Measurements from ENCODE around the gene WDR46. TPM values are rescaled to one million over a fixed set of nuclear protein-coding genes. Genes with fewer than 3 reads are reported as not detected.

WDR46 gene
- total RNA-seq, 1 experiment from 2014 or later: 90.6 TPM

- H3K9me3 ChIP-seq (ENCODE audit: control insufficient read depth in 1 of 2, insufficient read depth in 1 of 2, low read depth in 1 of 2, low read length in 2 of 2): no peaks in the 10 kb centered on the region
- H3K9ac ChIP-seq (ENCODE audit: low read length): peak overlapping the region; percentile 92
- CTCF ChIA-PET: no interaction called here
- DNase-seq (ENCODE audit: low read depth, low spot score): no peak
- no peaks in the 10 kb centered on the region for H3K27me3 ChIP-seq (ENCODE audit: insufficient read depth, low read length)
- H2AFZ ChIP-seq (ENCODE audit: low read depth, low read length, poor library complexity, severe bottlenecking): peak overlapping the region; percentile 93
- peak overlapping the region; percentile 78 to 91 for H3K4me3 ChIP-seq (replicated peaks in 1 of 2; ENCODE audit: low read depth in 1 of 2, low read length in 2 of 2)
- peaks cover 39% of the 10 kb centered on the region for H3K79me2 ChIP-seq (ENCODE audit: insufficient read depth, low read length)
- intact Hi-C loops (cut with micrococcal nuclease): loop anchor here (2.0 kb wide), 1 partner anchor 16 kb away; the partner anchor contains the start of gene RGL2
- H3K4me2 ChIP-seq (ENCODE audit: low read length): peak overlapping the region; percentile 95
- TF ChIP-seq POLR2A (IDR thresholded peaks at IDR 0.05; ENCODE audit: borderline replicate concordance, extremely low read depth, insufficient read depth, insufficient read length) (peak; percentile 15), POLR2AphosphoS5 (IDR thresholded peaks at IDR 0.05; ENCODE audit: low read depth, low read length) (peak; percentile 72), EGR1 (IDR thresholded peaks at IDR 0.05; ENCODE audit: low read depth) (no peak)
- RAD21 ChIA-PET (ENCODE audit: low non-redundant PET in 1 of 2, low total read pairs in 2 of 2, uncharacterized antibody in 2 of 2, unreplicated experiment in 2 of 2): no interaction called here
- H3K27ac ChIP-seq (ENCODE audit: low read depth, low read length): peak overlapping the region; percentile 89
- no peaks in the 10 kb centered on the region for H4K20me1 ChIP-seq (ENCODE audit: insufficient read depth)
- peaks cover 15 to 20% of the 10 kb centered on the region in 2 experiments; a peak in 3 of 4 replicates for H3K36me3 ChIP-seq (ENCODE audit: control insufficient read depth in 1 of 2, insufficient read depth in 2 of 2, low read length in 2 of 2)
- no TSS peak for BruUV-seq (replicated peaks)
- H3K4me1 ChIP-seq (ENCODE audit: control insufficient read depth in 1 of 2, insufficient read depth in 2 of 2, low read length in 2 of 2): peaks cover 41 to 56% of the 10 kb centered on the region in 2 experiments
- POLR2A ChIA-PET: no interaction called here
- peak; percentile 34 for ATAC-seq
- H3K9me2 ChIP-seq (ENCODE audit: insufficient read depth): no peaks in the 10 kb centered on the region
These were observed 26.1 kb upstream of the WDR46 start for GRCh38 chr6:33314943-33315792.

- ChIA-PET RAD21 (ENCODE audit: low non-redundant PET in 1 of 2, low total read pairs in 2 of 2, uncharacterized antibody in 2 of 2, unreplicated experiment in 2 of 2) (no interaction called here), CTCF (no interaction called here), POLR2A (no interaction called here)
- Histone ChIP-seq H4K20me1 (ENCODE audit: insufficient read depth) (no peaks in the 10 kb centered on the region), H3K27me3 (ENCODE audit: insufficient read depth, low read length) (no peaks in the 10 kb centered on the region), H3K36me3 (ENCODE audit: control insufficient read depth in 1 of 2, insufficient read depth in 2 of 2, low read length in 2 of 2) (peaks cover 9 to 14% of the 10 kb centered on the region in 2 experiments; a peak in 3 of 4 replicates), H3K27ac (ENCODE audit: low read depth, low read length) (peak overlapping the region; percentile 89), H3K9me2 (ENCODE audit: insufficient read depth) (no peaks in the 10 kb centered on the region), H3K9ac (ENCODE audit: low read length) (peak overlapping the region; percentile 92), H3K4me1 (ENCODE audit: control insufficient read depth in 1 of 2, insufficient read depth in 2 of 2, low read length in 2 of 2) (peaks cover 39 to 51% of the 10 kb centered on the region in 2 experiments), H3K9me3 (ENCODE audit: control insufficient read depth in 1 of 2, insufficient read depth in 1 of 2, low read depth in 1 of 2, low read length in 2 of 2) (no peaks in the 10 kb centered on the region), H3K4me2 (ENCODE audit: low read length) (peak overlapping the region; percentile 95), H3K79me2 (ENCODE audit: insufficient read depth, low read length) (peaks cover 33% of the 10 kb centered on the region), H2AFZ (ENCODE audit: low read depth, low read length, poor library complexity, severe bottlenecking) (peak overlapping the region; percentile 93), H3K4me3 (replicated peaks in 1 of 2; ENCODE audit: low read depth in 1 of 2, low read length in 2 of 2) (peak overlapping the region; percentile 78 to 91)
- no TSS peak for BruUV-seq (replicated peaks)
- DNase-seq (ENCODE audit: low read depth, low spot score): no peak
- intact Hi-C loops (cut with micrococcal nuclease): loop anchor here (2.0 kb wide), 1 partner anchor 16 kb away; the partner anchor contains the start of gene RGL2
- peak; percentile 21 for ATAC-seq
- TF ChIP-seq EZH2phosphoT487 (IDR thresholded peaks at IDR 0.05; ENCODE audit: borderline replicate concordance): no peak
- no peak for TF ChIP-seq SP1 (IDR thresholded peaks at IDR 0.05; ENCODE audit: low read depth)
- TF ChIP-seq RAD21 (IDR thresholded peaks at IDR 0.05; ENCODE audit: low read depth): no peak
- TF ChIP-seq SRF (IDR thresholded peaks at IDR 0.05; ENCODE audit: low read depth): no peak
- no peak for TF ChIP-seq CEBPB (IDR thresholded peaks at IDR 0.05; ENCODE audit: low read depth)
- no peak for TF ChIP-seq CBX3 (IDR thresholded peaks at IDR 0.05; ENCODE audit: low read depth)
- no peak for TF ChIP-seq ATF3 (IDR thresholded peaks at IDR 0.05)
- TF ChIP-seq CTCF (IDR thresholded peaks at IDR 0.05 in 2 of 3, conservative IDR thresholded peaks at IDR 0.05 in 1 of 3; ENCODE audit: borderline replicate concordance in 1 of 3, insufficient read depth in 1 of 3, low read depth in 2 of 3, low read length in 2 of 3): no peak
- TF ChIP-seq REST (IDR thresholded peaks at IDR 0.05; ENCODE audit: low read depth): no peak
- no peak for TF ChIP-seq TCF7L2 (IDR thresholded peaks at IDR 0.05; ENCODE audit: borderline replicate concordance, extremely low read depth, insufficient read depth, insufficient read length)
- TF ChIP-seq YY1 (IDR thresholded peaks at IDR 0.05; ENCODE audit: extremely low read depth, insufficient replicate concordance, low read depth, low read length): no peak
These were observed 25.5 kb upstream of the WDR46 start for GRCh38 chr6:33314515-33314942.

Measured in HCT116 (cell line).